Upper lobe of left lung (tissue), 4 donors: ENCODE results near the gene TFAP2A.

Source experiments
- CTCF ChIP-seq, 6 experiments: fragments of 450-650 bp in 4 of 6; fragments of 200-600 bp in 2 of 6; sonication (generic) in 2 of 6; IDR thresholded peaks; one replicate each; pipeline ENCODE4 v1.5.1; 2016 to 2019; ENCODE audit warnings: antibody characterized with exemption in 6 of 6
- POLR2A ChIP-seq, 4 donors: fragments of 450-650 bp; IDR thresholded peaks; one replicate each; pipeline ENCODE4 v1.5.1; 2016 to 2017; ENCODE audit warnings: antibody characterized with exemption in 4 of 4, mild to moderate bottlenecking in 2 of 4

- no peak for TF ChIP-seq CTCF (IDR thresholded peaks at IDR 0.05)
- no peak for TF ChIP-seq POLR2A (IDR thresholded peaks at IDR 0.05)
Measured at GRCh38 chr6:10433322-10433721, 18.4 kb upstream of the TFAP2A start.
